Activated T-cell treated with anti-CD3 and anti-CD28 coated beads for 4 hours (primary cell): ENCODE results near the gene SNAI3.

ENCODE experiments used
- DNase-seq: peaks from one replicate; pipeline ENCODE4 v3.0.0-alpha.2; 2020

Gene SNAI3

GRCh38 chr16:88703486-88704309 is 17.4 kb upstream of the SNAI3 start:
- peak; percentile 45 for DNase-seq

- no peak for DNase-seq
Measured at GRCh38 chr16:88702371-88703210, 16.3 kb upstream of the SNAI3 start.

GRCh38 chr16:88701581-88702370 is 15.5 kb upstream of the SNAI3 start:
- no peak for DNase-seq

DNA sequence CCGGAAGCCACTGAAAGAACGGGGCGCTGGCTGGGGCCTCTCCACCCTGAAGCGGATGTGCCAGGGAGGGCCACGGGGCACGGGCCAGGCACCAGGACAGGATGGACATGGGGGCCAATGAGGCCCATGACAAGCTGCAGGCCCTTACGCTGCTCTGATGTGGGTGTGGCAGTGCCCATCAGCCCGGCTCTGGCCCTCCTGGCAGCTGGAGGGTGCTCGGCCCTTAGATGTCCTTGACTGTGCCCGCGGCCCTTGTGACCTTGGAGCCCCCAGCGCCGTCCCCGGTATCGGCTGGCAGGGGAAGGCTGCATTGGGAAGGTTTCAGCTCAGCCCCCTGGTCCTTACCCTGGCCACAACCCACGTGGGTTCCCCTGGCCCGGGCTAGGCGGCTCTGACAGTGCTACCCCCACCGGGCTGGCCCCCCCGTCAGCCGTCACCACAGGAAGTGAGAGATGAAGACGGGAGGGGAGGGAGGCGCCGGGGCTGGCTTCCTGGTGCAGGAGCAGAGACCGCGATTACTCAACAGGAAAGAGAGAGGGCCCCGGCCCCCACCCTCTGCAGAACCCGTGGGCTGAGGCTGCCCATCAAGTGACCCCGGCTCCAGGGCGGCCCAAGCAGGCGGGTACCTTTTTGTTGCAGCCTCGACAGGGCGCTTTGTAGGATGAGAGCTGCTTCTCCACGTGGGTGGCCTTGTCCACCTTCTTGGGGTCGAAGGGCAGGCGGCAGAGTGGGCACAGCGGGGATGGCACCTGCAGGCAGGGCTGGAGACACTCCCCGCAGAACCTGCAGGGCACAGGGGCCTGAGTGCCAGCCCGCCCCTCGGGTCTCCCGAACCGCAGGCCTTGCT is 14.6 kb upstream of the SNAI3 start:
- DNase-seq, result peak; percentile 92

DNA sequence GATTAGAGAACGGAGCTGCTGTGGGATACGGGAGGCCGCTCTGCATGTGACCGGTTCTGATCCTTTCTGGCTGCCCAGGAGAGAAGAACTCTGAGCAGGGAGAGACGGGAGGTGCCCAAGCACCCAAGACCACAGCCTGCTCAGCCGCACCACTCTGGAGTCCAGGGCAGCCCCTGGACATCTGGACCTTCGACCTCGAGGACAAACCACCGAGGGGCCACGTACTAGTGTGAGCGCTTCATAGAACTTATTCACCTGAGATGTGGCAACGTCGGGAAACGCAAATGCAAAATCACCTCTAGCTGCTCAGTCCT is 14.0 kb upstream of the SNAI3 start:
- no peak for DNase-seq

DNA sequence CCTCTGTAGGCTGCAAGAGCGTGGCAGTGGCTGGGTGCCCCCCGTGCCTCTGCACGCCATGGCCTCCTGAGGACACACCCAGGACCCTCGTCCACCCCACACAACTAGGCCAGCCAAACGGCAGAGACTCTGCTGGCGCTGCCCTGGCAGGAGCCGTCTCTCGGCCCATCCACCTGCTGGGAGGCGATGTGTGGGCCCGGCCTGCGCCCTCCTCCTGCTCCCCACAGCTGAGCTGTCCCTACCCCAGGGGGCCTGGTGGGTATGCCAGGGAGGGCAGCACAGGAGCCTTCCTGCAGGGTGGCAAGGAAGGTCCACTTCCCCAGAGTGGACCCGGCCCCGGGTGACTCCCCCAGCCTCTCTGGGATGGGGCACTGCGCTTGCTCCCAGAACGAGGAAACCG is 12.9 kb upstream of the SNAI3 start:
- DNase-seq, result no peak

- DNase-seq, result no peak
Measured at GRCh38 chr16:88698646-88699045, 12.3 kb upstream of the SNAI3 start.

DNA sequence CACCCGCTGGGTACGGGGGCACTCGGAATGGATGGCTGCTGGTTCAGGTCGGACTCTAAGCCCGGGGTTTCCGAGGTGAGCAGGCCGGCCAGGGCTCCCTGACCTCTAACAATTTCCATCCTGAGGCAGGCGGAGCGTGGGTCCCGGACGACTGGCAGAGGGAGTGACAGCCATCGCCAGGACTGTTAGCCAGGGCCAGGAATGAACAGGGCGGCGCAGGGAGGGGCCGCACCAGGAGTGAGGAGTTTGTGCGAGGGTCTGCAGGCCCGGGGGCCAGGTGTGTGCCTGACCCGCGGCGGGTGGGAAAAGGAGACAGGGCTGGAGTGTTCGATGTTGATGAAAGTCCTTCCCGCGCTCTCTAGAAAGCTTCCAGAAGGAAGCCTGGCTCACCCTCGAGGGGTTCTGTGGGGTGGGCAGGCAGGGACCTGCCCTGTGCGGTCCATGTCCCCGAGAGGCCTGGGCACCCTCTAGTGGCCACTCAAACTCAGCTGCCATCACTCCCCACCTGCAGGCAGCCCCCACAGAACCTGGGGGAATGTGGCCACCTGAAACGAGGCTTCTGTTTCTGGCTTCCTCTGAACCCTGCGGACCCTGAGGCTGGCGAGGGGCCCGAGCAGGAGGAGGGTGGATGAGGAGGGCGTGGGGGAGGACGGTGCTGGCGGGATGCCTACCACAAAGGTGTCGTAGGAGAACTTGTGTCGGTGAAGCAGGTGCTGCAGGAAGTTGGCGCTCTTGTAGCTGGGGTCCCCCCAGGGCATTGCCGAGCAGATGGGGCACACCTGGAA is 11.7 kb upstream of the SNAI3 start:
- DNase-seq, result no peak

- DNase-seq, result no peak
Measured at GRCh38 chr16:88697116-88697830, 11.0 kb upstream of the SNAI3 start.

GRCh38 chr16:88696441-88696840 is 10.1 kb upstream of the SNAI3 start:
- DNase-seq, result no peak

DNA sequence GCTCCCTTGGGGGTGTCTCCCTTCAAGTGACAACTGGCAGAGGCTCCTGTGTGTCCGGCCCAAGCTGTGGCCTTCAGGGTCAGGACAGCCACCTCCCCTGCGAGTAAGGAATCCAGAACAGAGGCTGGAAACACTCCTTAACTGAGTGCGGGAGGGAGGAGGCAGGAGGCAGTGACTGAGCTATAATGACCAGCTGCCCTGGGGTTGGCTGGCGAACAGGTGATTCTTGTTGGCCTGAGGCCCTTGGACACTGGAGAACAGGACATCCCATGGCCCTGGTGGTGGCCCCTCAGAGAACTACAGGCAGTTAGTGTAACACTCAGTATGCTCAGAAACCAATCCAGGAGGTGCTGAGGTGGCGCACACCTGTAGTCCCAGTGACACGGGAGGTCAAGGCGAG is 9.4 kb upstream of the SNAI3 start:
- DNase-seq, result no peak

DNA sequence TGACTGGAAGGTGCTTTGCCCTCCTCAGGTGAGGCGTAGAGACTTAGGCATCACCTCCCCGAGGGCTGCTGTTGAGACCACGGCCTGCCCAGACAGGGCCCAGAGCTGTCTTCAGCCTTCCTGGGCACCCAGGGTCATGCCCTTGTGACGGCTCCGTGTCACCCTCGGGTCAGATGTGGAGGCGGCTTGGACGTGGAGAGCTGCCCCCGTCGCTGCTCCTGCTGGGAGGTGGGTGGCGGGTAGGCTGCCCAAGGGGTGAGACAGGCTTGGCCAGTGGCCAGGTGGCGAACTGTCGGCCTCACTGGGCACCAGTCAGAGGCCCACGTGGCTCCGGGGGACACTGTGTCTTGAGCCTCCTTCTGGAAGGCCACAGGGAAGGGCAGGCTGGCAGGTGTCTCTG is 8.9 kb upstream of the SNAI3 start:
- no peak for DNase-seq

DNA sequence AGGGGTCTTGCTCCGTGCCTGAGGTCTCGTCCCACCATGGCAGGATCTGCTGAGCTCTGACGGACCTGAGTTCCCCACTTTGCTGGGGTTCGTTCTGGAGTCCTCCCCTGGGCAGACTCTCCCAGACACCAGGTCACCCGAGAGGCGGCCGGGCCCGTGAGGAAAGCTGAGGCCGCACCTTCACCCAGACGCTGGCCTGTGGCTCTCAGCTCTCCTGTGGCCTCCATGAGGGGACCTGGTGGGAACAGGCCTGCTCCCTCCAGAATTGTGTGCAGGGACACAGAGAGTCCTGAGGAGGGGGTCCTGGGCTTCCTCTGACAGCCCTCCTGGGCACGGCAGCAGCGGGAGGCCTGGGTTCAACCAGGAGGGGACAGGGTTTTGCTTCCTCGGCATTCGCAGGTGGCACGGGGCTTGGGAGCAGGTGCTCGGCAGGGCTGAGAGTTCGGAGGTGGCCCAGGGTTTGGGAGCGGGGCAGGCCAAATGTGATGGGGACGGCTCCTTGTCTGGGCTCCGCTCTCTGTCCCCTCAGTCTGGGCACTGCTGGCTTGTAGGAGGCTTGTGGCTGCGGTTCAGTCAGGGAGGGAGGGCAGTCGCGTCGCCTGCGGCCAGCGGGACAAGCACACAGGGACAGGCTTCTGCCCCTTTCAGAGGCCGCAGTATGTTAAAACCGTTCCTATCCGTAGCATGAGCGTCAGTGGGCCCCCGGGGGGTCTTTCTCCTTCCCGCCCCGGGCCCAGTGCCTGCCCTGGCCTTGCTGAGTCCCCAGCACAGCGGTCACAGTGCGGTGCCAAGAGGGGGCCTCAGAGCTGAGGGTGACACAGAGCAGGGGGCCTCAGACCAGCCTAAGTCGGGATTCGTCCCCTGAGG is 8.1 kb upstream of the SNAI3 start:
- no peak for DNase-seq

DNA sequence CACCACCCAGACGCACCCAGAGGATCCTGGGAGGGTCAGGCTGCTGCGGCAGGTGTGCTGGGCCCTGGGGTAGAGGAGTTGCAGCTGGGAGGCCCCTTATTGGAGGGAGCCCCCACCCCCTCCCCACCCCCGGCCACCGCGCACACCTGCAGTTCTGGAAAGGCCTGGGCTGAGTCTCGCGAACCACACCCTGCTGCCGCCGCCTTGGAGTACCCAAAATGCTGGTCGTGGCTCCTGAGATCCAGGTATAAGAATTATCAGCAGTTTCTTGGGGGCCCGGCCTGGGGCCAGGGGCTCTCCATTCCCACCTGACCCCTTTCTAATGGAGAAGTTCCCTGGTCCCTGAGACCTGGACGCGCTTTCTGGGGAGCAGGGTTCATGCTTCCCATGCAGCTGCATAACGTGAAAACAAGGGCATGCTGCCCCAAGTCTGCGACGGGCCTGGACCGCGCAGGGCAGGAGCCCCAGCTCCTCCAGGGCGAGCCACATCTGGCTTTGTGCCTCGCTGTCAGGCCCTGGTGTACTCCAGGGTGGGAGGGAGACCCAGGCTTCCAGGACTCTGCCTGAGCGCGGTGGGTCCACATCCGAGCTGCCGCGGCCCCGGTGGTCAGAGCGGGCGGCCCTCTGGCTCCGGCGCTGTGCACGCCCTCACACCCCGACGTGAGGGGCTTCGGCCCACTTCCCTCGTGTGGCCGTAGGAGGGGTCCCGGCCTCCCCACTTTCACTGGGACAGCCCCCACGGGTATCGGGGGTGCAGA is 7.3 kb upstream of the SNAI3 start:
- no peak for DNase-seq

DNA sequence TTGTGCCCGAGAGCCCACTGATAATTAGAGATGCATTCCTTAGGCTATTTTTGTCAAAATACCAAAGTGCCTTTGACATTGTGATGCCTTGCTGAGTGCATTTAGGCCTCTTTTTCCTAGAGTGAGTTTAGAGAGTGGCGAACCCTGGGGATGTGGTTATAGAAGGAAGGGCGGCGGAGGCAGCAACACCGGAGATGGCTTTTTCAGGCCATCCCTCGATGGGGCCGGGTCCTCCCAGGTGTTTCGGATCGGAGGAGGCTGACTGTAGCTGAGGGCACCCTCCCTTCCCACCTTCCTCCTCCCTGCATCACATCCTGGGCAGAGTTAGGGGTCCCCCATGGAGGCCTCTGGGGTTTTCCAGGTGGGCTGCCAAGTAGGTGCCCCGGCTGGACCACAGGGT is 6.6 kb upstream of the SNAI3 start:
- no peak for DNase-seq

- no peak for DNase-seq
Measured at GRCh38 chr16:88691924-88692560, 5.7 kb upstream of the SNAI3 start.

- no peak for DNase-seq
Measured at GRCh38 chr16:88691129-88691813, 5.0 kb upstream of the SNAI3 start.
